Measurements from ENCODE around the gene PITPNC1.
A peak's percentile ranks its signal among the peaks of the same experiment; 100 is the strongest.
"Not testable (repeated sequence)": the region's sequence is repeated elsewhere in the genome, so short reads cannot be mapped to it uniquely, and the experiment has no call there.

PITPNC1 gene

DNA sequence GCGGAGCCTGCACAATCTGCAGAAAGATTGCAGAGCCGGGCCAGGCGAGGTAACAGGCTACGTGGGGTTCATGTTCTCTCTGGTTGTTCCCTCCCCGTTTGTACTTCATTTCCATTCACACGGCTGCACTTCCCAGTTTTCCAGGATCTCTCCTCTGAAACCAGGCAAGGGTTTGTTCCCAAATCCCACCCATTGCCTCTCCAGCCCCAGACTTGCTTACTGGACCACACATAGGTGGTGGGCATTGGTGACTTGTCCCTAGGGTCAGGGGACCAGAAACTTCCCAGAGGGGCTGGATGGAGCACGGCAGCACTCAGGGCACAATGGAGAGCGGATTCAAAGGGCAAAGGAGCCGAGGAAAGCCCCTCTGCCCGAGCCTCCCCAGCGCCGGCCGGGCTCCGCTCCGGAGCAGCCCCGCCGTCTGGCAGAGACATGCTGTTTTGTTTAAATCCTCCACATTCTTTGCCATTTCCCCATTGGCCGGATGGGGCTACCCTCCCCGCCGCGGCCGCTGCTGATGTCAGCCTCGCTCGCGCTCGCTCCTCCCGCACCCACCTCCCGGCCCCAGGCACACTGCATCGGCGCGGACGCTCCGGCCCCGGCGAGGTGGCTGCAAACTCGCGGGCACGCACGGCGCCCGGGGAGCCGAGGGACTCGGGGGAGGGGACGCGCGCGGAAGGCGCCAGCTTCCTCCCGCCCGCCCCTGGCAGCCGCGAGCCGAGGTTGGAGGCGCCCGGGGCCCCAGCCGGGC, at the start of gene PITPNC1:
Gene PITPNC1 (plus strand): TSS at position 545 of the 751 bp plus-strand sequence.
- peak; percentile 81 for DNase-seq

DNA sequence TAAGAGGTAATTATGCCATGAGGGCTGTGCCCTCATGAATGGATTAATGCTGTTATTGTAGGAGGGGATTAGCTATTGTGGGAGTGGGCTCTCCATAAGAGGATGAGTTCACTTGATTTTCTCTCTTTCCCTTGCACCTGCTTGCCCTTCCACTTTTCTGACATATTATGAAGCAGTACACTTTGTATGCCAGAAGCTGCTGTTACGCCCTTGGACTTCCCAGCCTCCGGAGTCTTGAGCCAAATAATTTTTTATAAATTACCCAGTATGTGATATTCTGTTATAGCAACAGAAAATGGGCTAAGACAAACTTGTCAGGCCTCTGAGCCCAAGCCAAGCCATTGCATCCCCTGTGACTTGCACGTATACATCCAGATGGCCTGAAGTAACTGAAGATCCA, 49.1 kb upstream of the PITPNC1 start:
- DNase-seq: no peak

DNA sequence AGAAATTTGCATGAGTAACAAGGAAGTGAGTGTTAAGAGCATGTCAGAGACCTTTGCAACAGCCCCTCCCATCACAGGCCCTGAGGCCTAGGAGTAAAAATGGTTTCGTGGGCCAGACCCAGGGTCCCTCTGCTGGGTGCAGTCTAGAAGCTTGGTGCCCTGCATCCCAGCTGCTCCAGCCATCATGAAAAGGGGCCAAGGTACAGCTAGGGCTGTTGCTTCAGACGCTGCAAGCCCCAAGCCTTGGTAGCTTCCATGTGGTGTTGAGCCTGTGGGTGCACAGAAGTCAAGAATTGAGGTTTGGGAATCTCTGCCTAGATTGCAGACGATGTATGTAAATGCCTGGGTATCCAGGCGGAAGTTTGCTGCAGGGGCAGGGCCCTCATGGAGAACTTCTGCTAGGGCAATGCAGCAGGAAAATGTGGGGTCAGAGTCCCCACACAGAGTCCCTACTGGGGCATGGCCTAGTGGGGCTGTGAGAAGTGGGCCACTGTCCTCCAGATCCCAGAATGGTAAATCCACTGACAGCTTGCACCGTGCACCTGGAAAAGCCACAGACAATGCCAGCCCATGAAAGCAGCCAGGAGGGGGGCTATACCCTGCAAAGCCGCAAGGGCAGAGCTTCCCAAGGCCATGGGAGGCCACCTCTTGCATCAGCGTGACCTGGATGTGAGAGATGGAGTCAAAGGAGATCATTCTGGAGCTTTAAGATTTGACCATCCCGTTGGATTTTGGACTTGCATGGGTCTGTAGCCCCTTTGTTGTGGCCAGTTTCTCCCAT, 45.5 kb upstream of the PITPNC1 start:
- DNase-seq: not testable (repeated sequence)

DNA sequence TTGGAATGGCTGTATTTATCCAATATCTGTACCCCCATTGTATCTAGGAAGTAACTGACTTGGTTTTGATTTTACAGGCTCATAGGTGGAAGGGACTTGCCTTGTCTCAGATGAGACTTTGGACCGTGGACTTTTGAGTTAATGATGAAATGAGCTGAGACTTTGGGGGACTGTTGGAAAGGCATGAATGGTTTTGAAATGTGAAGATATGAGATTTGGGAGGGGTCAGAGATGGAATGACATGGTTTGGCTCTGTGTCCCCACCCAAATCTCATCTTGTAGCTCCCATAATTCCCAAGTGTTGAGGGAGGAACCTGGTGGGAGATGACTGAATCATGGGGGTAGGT, 44.9 kb upstream of the PITPNC1 start:
- DNase-seq: not testable (repeated sequence)

DNA sequence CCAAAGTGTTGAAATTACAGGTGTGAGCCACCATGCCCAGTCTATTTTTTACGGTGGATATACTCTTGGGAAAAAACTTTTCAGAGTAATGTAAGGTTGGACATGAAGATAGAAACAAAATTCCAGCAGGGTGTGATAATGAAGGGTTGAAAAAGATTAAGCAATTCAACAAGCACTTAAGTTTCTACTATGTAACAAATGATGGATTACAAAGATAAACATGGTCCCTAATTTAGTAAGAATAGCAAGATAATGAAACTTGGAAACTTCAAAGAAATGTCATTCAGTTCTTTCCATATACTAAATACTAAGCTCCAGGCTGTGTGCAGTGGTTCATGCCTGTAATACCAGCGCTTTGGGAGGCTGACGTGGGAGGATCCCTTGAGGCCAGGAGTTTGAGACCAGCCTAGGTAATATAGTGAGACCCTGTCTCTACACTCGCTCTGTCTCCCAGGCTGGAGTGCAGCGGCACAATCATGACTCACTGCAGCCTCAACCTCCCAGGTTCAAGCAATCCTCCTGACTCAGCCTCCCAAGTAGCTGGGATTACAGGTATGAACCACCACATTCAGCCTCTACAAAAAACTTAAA, 41.7 kb upstream of the PITPNC1 start:
- no peak for DNase-seq

DNA sequence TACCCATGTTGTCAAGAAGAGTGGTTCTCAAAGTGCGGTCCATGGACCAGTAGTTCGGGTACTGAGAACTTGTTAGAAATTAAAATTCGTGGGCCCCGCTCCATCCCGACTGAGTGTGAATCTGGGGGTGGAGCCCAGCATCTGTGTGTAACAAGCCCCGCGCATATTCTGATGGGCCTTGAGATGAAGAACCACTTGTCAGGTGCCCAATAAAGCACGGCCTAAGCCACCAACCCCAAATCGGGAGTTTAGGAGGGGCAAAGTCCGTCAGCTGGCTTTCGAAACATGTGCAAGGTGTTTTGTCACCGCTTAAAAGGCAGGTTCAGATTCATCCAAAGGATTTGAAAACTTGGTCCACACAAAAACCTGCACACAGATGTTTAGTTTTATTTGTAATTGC, 40.2 kb upstream of the PITPNC1 start:
- DNase-seq: no peak

DNA sequence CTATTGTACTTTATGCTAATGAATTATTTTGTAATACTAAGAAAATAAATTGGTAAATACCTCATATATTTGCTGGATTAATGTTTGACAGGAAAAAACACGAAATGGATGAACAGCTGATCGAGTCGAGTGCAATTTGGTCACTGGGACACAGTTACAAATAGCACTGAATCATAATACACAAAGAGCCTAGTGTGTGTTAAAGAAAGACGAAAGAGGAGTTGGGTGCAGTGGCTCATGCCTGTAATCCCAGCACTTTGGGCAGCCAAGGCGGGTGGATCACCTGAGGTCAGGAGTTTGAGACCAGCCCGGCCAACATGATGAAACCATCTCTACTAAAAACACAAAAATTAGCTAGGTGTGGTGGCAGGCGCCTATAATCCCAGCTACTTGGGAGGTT, 38.7 kb upstream of the PITPNC1 start:
- not testable (repeated sequence) for DNase-seq

DNA sequence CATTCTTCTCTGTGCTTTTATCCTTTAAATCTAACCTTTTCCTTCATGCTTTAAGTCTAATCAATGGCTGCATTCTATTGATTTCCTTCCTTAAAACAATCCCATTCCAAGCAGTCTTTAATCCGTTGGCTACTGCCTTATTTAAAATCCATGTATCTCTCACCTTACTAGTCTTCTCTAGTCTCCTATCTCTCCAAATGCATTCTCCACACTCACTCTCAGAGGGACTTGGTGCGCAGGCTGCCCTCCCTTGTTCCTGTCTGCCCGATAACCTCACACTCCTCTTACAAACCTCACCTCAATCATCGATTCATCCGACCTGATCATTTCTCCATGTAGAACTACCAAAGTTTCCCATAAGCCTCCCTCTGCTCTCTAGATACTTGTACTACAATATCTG, 33.8 kb upstream of the PITPNC1 start:
- no peak for DNase-seq

DNA sequence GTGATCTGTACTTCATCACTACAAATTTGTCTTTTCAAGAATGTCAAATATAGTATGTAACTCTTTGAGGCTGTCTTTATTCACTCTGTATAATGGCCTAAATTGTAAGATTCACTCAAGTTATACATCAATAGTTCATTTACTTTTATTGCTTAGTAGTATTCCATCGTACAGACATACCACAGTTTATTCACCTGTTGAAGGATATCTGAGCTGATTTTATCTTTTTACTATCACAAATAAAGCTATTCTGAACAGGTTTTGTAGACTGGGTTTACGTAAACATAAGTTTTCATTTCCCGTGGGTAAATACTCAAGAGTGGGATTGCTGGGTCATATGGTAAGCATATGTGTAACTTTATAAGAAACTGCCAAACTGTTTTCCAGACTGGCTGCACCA, 29.3 kb upstream of the PITPNC1 start:
- DNase-seq: no peak

DNA sequence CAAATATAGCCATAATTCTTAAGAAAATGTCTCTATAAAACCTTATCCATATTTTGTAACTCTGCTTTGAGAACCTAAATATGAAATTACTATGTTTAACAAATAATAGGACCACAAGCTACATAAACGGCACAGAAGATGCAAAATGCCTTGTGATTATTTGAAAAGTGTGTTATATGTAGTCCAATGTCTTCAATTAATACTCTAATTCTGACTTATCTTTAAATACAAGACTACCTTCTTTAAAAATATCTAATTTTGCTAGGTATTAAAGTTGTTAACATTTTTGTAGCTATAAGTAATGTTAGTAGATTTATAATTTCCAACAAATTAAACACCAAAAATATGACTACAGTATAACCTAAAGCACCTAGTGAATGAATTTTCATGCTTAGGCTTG, 27.7 kb upstream of the PITPNC1 start:
- no peak for DNase-seq

DNA sequence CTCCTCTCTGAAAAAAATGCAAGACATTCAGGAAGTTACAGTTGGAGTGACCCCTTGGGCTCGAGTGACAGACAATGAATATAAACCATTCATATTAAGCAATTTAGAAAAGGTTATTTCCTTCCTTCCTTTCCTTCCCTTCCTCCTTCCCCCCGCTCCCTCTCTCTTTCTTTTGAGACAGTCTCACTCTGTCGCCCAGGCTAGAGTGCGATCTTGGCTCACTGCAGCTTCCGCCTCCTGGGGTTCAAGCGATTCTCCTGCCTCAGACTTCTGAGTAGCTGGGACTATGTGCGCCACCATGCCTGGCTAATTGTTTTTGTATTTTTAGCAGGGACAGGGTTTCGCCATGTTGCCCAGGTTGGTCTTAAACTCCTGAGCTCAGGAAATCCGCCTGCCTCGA, 23.9 kb upstream of the PITPNC1 start:
- DNase-seq: no peak

DNA sequence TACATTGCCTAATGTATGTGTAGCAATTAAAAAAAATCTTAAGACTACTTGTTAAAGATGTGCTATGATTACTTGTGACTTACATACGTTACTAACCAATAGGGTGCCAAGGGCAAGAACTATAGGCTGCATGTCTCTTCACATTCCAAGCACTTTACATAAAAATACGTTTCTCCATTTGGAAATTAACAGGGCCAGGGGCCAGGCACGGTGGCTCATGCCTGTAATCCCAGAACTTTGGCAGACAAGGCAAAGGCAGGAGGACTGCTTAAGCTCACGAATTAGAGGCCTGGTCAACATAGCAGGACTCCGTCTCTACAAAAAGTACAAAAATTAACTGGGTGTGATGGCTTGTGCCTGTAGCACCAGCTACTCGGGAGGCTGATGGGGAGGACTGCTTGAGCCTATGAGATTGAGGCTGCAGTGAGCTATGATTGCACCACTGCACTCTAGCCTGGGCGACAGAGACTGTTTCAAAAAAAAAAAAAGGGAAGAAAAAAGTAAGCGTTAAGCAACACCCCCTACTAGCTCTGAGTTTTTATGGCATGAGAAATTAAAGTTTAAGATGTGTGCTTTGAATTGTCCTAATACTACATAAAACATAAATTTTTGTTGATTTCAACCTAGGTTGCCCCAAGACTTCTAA, 23.0 kb upstream of the PITPNC1 start:
- no peak for DNase-seq

DNA sequence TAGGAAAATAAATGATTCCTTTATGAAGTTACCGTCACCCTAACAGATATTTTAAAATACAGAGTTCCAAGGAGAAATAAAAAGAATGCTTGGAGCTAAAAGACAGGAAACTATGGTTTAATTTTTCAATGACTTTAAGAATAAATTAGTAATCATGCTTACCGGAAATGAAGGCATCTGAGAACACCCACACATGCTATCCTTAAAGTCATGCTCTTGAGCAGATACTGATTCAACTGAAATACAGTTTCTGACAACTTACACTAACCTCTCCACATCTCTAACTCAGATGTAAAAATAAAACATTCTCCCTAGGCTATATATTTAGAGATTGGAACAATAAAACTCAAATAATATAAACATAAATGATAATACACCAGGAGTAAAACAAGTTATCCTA, 18.5 kb upstream of the PITPNC1 start:
- no peak for DNase-seq

DNA sequence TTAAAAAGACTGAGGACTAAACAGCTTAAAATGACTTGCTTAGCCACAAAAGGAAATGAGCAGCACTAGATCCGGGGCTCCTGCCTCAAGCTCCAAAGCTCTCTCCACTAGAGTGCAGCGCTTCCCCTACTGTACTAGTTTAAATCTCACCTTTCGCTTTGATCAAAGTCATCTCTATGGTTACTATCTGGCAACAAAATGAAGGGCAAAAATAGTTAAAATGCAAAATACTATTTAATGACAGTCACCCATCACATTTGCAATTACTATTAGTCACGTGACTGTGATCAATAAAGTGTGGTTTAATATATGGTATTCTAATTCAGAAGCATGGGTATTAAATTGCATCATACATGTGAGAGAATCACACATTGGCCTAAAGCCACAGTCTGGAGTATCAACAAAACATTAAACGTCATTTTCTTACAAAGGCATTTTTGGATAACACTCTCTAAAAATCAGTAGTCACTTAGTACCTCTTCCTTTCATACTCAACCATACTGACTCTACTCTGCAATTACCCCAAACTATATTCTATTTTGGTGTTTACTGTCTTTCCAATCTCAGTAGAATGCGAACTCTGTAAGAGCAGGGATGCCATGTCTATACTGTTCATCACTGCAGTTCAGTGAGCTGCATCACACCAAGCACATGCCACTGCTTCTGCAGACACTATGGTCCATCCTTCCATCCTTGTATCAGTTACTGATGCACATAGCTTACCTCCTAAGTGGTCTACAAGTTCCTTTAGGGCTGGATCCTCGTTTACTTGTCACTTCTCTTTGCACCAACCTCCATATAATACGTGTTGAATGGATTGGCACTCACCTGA, 16.9 kb upstream of the PITPNC1 start:
- no peak for DNase-seq

DNA sequence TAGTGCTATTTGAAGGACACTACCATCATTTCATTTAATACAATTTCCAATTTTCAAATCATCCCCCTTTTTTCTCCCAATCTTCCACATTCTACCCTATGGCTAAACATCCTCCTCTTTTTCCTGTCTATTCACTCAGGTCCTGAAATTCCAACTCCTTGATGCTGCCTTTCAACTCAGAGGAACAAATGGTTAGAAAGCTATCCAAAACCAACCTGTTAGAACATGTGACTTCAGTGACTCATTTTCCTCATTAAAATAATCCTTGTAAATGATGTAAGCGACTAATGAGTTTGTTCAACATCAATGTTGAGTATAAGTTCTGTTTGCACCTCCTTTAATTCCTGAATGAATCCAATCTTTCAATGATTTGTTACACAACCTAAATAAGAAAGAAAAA, 16.2 kb upstream of the PITPNC1 start:
- DNase-seq: no peak

DNA sequence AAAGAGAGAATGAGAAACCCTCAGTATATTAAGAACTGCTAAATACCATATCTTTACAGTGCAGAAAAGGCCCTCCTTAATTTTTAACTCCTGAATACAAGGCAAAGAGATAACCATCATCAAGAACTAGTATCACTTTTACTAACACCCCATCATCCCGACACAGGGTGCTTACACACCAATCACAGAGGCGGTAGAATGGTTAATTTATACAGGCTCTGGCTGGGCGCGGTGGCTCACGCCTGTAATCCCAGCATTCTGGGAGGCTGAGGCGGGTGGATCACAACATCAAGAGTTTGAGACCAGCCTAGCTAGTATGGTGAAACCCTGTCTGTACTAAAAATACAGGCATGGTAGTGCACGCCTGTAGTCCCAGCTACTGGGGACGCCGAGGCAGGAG, 14.9 kb upstream of the PITPNC1 start:
- no peak for DNase-seq

DNA sequence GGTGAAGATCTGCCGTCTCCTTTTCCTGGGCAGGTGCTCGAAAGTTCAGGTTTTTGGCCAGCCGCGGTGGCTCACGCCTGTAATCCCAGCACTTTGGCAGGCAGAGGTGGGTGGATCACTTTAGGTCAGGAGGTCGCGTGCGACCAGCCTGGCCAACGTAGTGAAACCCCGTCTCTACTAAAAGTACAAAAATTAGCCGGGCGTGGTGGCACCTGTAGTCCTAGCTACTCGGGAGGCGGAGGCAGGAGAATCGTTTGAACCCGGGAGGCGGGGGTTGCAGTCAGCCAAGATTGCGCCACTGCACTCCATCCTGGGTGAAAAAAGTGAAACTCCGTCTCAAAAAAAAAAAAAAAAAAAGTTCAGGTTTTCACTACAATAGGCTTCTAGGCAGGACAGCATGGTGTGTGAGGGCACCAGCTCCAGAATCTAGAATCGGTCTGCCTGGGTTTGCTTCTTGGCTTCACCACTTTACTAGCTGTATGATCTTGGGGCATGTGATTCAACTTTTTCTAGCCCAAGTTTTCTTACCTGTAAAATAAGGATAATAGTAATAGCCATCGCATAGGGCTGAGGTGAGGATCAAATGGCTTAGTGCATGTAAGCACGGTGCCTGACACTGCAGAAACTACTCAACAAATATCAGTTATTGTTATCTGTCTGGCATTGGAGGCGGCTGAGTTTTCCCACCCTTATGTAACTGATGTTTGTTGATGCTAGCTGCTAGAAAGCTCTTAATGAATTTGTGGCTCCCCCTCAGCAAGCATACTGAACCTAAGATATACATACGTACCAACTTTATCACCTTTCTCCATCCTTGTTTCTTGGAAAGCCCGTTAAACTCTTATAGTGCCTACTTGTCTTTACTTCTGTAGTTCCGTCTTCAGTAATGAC, 12.0 kb upstream of the PITPNC1 start:
- DNase-seq: no peak

DNA sequence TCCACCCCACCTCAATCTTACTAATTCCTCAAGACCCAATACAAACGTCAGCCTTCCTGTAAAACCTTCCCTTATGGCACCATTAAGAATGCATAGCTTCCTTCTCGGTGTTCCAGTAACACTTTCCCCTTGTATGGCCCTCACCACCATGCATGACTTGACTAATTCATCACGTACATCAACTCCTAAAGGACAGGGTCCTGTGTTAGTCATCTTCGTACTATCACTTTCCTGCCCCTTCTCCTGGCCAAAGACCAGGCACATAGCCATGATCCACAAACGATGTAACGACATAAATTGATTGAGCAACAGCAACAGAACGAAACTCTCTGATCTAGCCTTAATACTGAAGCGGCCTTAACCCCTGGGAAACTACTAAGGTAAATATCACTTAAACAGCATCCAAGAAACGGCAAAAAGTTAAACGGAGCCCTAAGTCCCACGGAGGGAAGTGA, 11.3 kb upstream of the PITPNC1 start:
- no peak for DNase-seq

DNA sequence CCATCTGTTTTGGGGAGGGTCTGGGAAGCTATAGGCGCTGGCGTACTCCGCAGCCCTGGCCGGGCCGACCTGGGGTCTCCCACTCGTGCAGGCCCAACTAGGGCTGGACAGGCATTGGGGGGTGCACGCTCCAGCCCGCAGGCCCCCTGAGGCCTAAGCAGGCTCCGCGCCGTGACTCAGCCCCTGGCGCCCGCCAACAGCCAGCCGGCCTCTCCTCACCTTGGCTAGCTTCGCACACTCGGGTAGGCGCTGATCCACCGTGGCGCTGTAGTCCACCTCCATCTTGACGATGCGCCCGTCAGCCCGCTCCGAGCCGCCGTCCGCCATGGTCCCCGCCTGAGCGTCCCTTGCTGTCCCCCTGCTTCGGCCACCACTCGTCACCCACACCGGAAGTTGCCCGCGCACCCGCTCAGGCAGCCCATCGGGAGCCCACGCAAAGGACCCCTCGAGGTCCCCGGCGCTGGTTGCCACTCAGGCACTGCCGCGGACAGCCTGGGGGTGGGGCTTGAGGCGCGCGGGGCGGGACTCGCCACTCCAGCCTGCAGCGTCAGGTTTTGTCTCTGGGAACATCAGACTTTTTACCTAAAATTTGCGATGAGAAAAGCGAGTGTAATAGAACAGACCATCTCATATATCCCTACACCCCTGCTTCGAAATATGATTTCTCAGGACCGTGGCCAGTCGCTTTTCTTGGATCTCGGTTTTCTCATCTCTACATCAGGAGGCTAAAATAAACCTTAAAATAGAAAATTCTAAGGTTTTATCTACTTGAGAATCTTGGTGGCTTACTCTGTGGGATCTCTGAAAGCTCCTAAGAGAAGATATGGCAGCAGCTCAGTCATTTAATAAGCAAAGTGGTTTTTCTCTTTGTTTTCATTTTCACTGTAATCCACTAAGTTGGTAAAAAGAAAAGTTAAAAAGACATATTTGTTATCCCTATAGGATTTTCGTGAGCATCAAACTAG, 10.6 kb upstream of the PITPNC1 start, which contains the start of gene PSMD12:
Gene PSMD12 (minus strand): TSS at position 385 of the 965 bp plus-strand sequence. CDS start 58 bp downstream, at position 327.
- peak; percentile 96 for DNase-seq

DNA sequence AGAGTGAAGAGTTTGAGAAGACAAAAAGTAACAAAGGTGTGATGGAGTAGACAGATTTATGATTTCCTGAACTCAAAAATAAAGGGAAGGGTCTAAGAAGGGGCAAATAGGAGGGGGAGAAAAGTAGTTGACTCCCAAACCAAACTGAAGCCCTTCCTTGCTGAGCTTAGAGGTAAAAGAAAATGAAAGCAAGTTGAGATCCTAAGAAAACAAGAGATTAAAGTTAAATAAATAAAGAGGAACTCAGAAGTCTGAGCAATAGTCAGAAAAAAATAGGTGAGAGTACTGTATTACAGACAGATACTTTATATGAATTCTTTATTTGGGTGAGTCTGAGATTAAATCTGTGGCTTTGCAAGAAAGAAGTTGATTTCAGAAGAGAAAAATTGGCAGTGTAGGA, 7.4 kb upstream of the PITPNC1 start:
- no peak for DNase-seq
